GM18507 (cell line): ENCODE measurements around the gene BTNL8.
A peak's percentile ranks its signal among the peaks of the same experiment; 100 is the strongest.

Experiments
- DNase-seq: peaks from one replicate; pipeline ENCODE4 v3.0.0; 2011; ENCODE audit warnings: low read depth; ENCODE audit not compliant: insufficient read length; ENCODE audit errors: extremely low spot score
- FAIRE-seq: peaks from 2 replicates; lab custom pipeline; 2011; peaks lifted over from hg19 to GRCh38; lab: Jason Lieb, UNC

BTNL8 gene

DNA sequence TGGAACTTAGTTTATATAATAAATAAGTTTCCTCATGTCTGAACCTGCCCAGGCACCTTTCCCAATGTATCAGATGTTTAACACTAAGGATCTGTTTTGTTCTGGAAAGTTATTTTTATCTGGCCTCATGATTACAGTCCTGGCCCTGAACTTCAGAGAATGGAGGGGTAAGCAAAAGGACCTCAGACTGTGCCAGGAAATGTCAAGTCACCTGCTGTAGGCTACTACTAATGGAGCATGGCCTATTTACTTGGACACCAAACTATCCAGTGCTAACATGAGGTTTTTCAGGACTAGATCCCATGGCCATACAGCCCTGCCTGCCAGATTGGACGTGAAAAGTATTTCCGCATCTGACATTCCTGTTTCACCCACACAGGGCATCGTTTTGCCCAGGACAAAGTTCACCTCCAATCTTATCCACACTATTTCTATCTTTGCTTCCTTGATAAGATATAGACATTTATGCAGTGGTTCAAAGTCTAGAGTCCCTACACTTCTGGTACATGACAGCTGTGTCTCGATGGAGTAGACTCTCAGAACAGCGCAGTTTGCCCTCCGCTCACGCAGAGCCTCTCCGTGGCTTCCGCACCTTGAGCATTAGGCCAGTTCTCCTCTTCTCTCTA, at the start of gene BTNL8:
BTNL8 (plus strand) TSS at position 539 of the 626 bp plus-strand sequence. CDS start 152 bp downstream, outside the sequence.
- DNase-seq (no peak), FAIRE-seq (no peak)

DNA sequence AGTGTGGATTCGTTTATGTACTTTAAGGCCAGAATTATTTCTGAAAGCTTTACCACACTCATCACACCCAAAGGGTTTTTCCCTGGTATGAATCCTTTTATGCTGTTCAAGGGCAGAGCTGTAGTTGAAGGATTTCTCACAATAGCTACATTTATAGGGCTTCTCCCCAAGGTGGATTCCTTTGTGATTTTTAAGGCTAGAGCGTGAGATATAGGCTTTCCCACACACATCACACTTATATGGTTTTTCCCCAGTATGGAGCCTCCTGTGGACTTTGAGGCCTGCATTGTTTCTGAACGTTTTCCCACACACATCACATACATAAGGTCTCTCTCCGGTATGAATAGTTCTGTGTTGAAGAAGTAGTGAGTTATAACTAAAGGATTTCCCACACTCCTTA, 49.1 kb upstream of the BTNL8 start:
- no peak for FAIRE-seq

GRCh38 chr5:180850434-180851078, 48.4 kb upstream of the BTNL8 start:
- FAIRE-seq: no peak
- no peak for DNase-seq

More for the DNA sequence above, 49.1 kb upstream of the BTNL8 start:
- DNase-seq: no peak

- DNase-seq: no peak
- no peak for FAIRE-seq
Measured at GRCh38 chr5:180852495-180852894, 46.5 kb upstream of the BTNL8 start.

GRCh38 chr5:180853121-180853847, 45.7 kb upstream of the BTNL8 start:
- no peak for DNase-seq
- FAIRE-seq: no peak

GRCh38 chr5:180853848-180854176, 45.1 kb upstream of the BTNL8 start:
- FAIRE-seq (no peak), DNase-seq (no peak)

GRCh38 chr5:180858586-180858985, 40.4 kb upstream of the BTNL8 start:
- DNase-seq: no peak
- no peak for FAIRE-seq

DNA sequence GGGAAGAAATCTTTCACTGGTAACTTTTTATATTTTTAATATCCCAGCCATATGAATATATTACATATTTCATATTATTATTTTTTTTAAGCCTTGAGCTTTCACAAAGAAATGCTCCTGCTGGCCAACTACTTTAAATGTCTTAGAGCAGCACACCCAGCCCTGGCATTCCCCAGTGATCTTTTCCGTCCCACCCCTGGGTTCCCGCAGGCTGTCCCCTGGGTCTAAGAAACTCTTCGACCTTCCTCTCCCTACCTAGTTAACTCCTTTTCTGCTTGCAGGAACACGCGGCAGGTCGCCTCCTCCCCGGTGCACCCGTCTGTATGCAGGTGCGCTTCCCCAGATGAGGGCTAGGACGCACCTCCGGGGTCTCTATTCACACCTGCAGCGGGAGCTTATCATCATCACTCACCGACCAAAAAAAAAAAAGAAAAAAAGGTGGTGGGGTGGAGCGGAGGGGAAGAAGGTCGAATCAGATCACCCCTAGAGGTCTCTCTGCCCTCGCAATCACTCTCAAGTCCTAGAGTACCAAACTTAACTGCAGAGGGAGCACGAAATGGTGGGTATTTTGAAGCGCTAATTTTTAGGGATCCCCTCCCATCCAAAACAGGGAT, 38.6 kb upstream of the BTNL8 start:
- DNase-seq (peak; percentile 39), FAIRE-seq (peak; percentile 80)

DNA sequence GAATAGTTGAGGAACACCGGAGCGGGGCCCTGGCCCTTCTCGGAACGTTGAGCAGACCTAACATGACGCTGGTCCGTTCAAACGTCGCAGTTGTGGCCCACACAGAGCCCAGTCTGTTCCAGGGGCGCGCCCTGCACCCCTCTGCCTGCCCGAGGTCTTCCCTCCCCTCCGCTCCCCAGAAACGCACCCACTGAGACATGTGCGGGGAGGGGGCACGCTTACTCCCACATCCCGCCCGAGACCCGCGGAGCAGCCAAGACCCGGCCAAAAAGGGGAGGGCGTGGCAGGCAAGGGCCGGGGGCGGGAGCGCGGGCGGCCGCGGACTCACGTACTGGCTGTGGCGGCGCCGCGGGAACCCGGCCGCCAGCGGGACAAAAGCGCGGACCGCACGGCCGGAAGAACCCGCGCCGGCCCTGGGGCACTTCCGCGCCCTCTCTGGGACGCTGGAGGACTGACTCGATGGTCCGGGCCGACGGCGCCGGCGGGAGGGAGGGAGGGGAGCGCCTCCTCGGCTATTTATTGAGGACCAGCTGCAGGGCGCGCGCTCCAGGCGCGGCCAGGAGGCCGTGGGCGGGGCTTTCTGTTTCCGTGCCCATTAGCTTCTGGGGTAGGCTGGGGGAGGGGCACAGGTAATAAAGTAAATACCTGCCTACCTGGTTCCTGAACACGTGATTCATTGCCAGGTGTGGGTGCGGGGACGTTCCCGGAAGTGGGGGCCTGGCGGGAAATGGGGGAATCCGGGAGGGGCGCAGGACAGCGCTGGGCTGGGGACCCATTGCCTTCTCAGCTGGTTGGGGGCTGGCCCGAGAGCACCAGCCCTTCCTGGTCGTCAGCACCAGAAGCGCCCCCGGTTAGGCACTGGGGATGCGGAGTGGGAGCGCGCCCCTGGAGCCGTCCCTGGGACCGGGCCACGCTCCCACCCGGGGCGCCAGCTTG, 37.8 kb upstream of the BTNL8 start, which contains the start of gene ZFP62:
ZFP62 (minus strand) TSS at position 390 of the 936 bp plus-strand sequence; CDS start at position 333, 57 bp downstream.
- DNase-seq (peak; percentile 86), FAIRE-seq (peak; percentile 93)

- no peak for FAIRE-seq
Measured at GRCh38 chr5:180862645-180863044, 36.3 kb upstream of the BTNL8 start.

GRCh38 chr5:180865981-180866695, 32.8 kb upstream of the BTNL8 start:
- DNase-seq (no peak), FAIRE-seq (no peak)

More at GRCh38 chr5:180862645-180863044, 36.3 kb upstream of the BTNL8 start:
- no peak for DNase-seq

DNA sequence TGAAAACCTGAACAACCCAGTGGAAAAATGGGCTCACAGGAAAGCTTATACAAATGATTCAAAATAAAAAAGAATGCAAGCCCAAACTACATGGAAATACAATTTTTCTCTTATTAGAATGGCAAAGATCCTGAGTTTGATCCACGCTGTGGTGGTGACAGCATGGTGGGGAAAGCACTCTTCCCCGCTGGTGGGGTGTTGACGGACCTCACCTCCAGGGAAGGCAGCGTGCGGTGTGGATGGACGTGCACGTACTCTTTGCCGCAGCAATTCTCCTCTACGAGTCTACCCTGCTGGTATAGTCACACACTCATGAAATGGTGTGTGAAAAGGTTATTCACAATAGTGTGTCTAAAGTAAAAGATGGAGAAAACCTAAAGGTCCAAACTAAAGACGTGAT, 32.0 kb upstream of the BTNL8 start:
- DNase-seq: no peak
- no peak for FAIRE-seq

DNA sequence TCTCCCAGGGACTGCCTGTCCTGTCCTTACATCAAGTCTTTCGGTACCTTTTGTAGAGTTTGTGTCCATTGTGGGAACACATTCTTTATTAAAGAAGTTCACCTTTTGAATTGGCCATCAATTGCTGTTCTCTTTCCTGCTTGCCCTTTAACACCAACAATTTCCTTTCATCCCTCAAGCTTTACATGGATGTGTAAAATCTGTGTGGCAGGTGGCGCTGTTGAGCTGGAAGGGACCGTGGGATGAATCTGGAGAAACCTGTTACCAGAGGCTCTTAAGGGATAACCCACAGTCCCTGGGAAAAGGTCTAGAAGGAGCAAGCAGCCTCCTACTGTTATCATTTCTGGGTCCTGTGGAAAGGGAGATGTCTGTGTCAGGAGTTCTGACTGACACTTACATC, 30.0 kb upstream of the BTNL8 start:
- FAIRE-seq (peak; percentile 90), DNase-seq (peak; percentile 22)

- DNase-seq (no peak), FAIRE-seq (no peak)
Measured at GRCh38 chr5:180869587-180869986, 29.4 kb upstream of the BTNL8 start.

DNA sequence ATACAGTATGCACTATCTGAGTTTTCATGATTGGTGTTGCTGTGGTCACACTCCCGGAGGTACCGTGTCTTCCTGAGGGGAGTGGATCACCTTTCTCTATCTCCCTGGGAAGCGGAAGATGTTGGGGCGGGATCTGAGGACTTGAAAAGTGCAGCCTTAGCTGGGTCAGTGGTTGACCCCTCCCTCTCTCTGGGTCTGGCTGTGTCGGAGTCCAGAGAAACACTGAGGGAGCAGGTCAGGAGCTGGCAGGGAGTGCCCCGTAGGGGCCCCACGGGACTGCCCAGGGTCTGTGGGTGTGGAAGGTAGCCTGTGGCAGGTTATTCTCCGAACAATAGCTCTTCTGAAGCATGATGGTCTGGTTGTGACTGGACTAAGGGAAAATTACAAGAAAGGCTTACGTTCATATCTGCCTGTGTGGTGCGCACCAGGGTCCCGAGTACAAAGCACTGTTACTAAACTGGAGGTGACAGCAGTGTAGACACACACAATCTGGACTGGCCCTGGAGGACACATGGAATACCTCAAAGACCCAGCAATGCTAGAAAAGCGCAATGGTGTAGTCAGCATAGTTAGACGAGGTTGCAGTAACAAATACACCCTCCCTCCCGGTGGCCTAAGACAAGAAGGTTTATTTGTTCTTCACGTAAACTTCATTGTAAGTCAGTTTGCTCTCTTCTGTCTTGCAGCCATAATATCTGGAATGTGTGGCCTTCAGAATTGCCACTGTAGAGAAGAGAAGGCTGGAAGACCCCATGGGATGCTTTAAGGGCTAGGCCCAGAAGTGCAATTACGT, 28.5 kb upstream of the BTNL8 start:
- no peak for FAIRE-seq
- DNase-seq: no peak

DNA sequence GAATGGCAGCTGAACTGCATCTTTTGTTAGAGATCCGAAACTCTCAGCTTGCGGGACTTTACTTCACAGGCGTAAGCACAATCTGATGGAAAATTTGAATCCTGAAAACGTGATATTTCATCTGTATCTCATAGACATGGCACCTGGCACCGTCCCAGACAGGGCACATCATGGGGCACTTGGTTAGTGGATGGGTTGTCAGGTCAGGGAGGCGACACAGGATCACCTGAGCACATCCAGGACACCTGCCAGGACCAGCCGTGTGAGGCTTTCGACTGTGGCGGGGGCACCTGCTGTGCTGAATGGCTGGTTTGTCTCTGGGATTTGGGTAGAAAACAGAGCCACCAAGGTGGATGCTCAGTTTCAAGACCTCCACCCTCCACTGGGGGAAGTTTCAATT, 26.5 kb upstream of the BTNL8 start:
- no peak for FAIRE-seq

GRCh38 chr5:180873615-180874520, 25.1 kb upstream of the BTNL8 start:
- DNase-seq (no peak), FAIRE-seq (peak; percentile 24)

More for the DNA sequence above, 26.5 kb upstream of the BTNL8 start:
- no peak for DNase-seq
